Fibroblast of lung (primary cell): ENCODE data around the gene TLE2. TPM values are rescaled to one million over a fixed set of nuclear protein-coding genes. Genes with fewer than 3 reads are reported as not detected.

Experiments
- DNase-seq, 2 donors: peaks; one replicate each; pipeline versions ENCODE4 v3.0.0 to v3.0.0-alpha.2; 2010; ENCODE audit warnings: low read depth in 2 of 2
- H2AFZ ChIP-seq: 2 replicates; pipeline ENCODE4 v1.5.1; 2012; ENCODE audit warnings: low read length, control low read depth, inconsistent platforms
- H3K27ac ChIP-seq: 2 replicates; pipeline ENCODE4 v1.5.1; 2011; ENCODE audit warnings: low read length, control low read depth; ENCODE audit not compliant: insufficient read depth
- H3K27me3 ChIP-seq: 2 replicates; pipeline ENCODE4 v1.5.1; 2011; ENCODE audit warnings: mild to moderate bottlenecking, low read length; ENCODE audit not compliant: control insufficient read depth, insufficient read depth
- H3K36me3 ChIP-seq: 2 replicates; pipeline ENCODE4 v1.5.1; 2011; ENCODE audit warnings: low read length; ENCODE audit not compliant: control insufficient read depth, insufficient read depth
- H3K4me1 ChIP-seq: 2 replicates; pipeline ENCODE4 v1.5.1; 2011; ENCODE audit warnings: low read length; ENCODE audit not compliant: control insufficient read depth, insufficient read depth; ENCODE audit errors: extremely low read depth
- H3K4me2 ChIP-seq: 2 replicates; pipeline ENCODE4 v1.5.1; 2011; ENCODE audit warnings: low read length, control low read depth; ENCODE audit not compliant: insufficient read depth; ENCODE audit errors: extremely low read depth
- H3K4me3 ChIP-seq, 4 experiments: fragments of 200-600 bp in 1 of 4; sonication (generic) in 1 of 4; replicated peaks in 1 of 4; 2 replicates each; pipeline ENCODE4 v1.5.1; 2011 to 2016; ENCODE audit warnings: low read length in 4 of 4, low read depth in 3 of 4, mild to moderate bottlenecking in 3 of 4, control low read depth in 2 of 4, inconsistent platforms in 1 of 4, mixed read lengths in 1 of 4; ENCODE audit not compliant: insufficient read depth in 1 of 4; ENCODE audit errors: control extremely low read depth in 1 of 4
- H3K79me2 ChIP-seq: 2 replicates; pipeline ENCODE4 v1.5.1; 2012; ENCODE audit warnings: mild to moderate bottlenecking, low read length, inconsistent platforms; ENCODE audit not compliant: control insufficient read depth, insufficient read depth
- H3K9ac ChIP-seq: 2 replicates; pipeline ENCODE4 v1.5.1; 2011; ENCODE audit warnings: mild to moderate bottlenecking, low read length, control low read depth; ENCODE audit not compliant: insufficient read depth
- H3K9me3 ChIP-seq: 2 replicates; pipeline ENCODE4 v1.5.1; 2012; ENCODE audit warnings: low read depth, low read length; ENCODE audit not compliant: control insufficient read depth, insufficient read depth
- H4K20me1 ChIP-seq: 2 replicates; pipeline ENCODE4 v1.5.1; 2011; ENCODE audit warnings: low read length; ENCODE audit not compliant: control insufficient read depth, insufficient read depth; ENCODE audit errors: extremely low read depth
- CTCF ChIP-seq, 2 donors: IDR thresholded peaks in 1 of 2; conservative IDR thresholded peaks in 1 of 2; 1 replicate in 1 of 2; 2 replicates in 1 of 2; pipeline ENCODE4 v1.5.1; 2011 to 2012; ENCODE audit warnings: low read length in 2 of 2, control low read depth in 1 of 2, inconsistent platforms in 1 of 2, low read depth in 1 of 2, mild to moderate bottlenecking in 1 of 2
- EZH2 ChIP-seq: IDR thresholded peaks from 2 replicates; pipeline ENCODE4 v1.5.1; 2012; ENCODE audit warnings: low read length, control low read depth, mild to moderate bottlenecking; ENCODE audit errors: missing control alignments
- polyA plus RNA-seq, 2 donors: library from polyadenylated mRNA; depleted of rRNA in 1 of 2; stranded (reverse) in 1 of 2; unstranded in 1 of 2; fragments of >200 nt; gene quantifications; 2 replicates each; pipeline ENCODE4 v1.2.1, GENCODE V29; 2011 to 2012; ENCODE audit warnings: missing spikeins in 1 of 2
- total RNA-seq: library from RNA; depleted of rRNA; stranded (reverse); fragments of >200 nt; gene quantifications from 2 replicates; pipeline ENCODE4 v1.2.1, GENCODE V29; 2014

The TLE2 gene
- total and polyA plus RNA-seq, 2 donors (not counting 1 experiment from before 2014, with no cell fraction given): 1.8 to 3.8 TPM

GRCh38 chr19:3024509-3024869 is 4.6 kb downstream of the TLE2 start:
- Histone ChIP-seq H2AFZ (no peak overlapping the region), H3K4me1 (no peaks in the 10 kb centered on the region), H3K27me3 (peaks cover 7% of the 10 kb centered on the region), H4K20me1 (no peaks in the 10 kb centered on the region), H3K79me2 (no peaks in the 10 kb centered on the region), H3K36me3 (no peaks in the 10 kb centered on the region), H3K27ac (no peak overlapping the region), H3K4me3 (no peak overlapping the region), H3K9ac (no peak overlapping the region), H3K9me3 (no peaks in the 10 kb centered on the region), H3K4me2 (no peak overlapping the region)
- no peak for DNase-seq
- TF ChIP-seq CTCF (conservative IDR thresholded peaks at IDR 0.05 in 1 of 2, IDR thresholded peaks at IDR 0.05 in 1 of 2; ENCODE audit: low read depth in 1 of 2, low read length in 2 of 2) (no peak), EZH2 (no peak)

GRCh38 chr19:3020321-3020960 is 8.6 kb downstream of the TLE2 start:
- no peaks in the 10 kb centered on the region for H4K20me1 ChIP-seq
- H3K27ac ChIP-seq: no peak overlapping the region
- no peak overlapping the region for H3K4me3 ChIP-seq
- no peaks in the 10 kb centered on the region for H3K4me1 ChIP-seq
- TF ChIP-seq CTCF (conservative IDR thresholded peaks at IDR 0.05 in 1 of 2, IDR thresholded peaks at IDR 0.05 in 1 of 2; ENCODE audit: low read depth in 1 of 2, low read length in 2 of 2) (no peak), EZH2 (no peak)
- H3K27me3 ChIP-seq: no peaks in the 10 kb centered on the region
- H3K79me2 ChIP-seq: no peaks in the 10 kb centered on the region
- DNase-seq: no peak
- no peaks in the 10 kb centered on the region for H3K36me3 ChIP-seq
- H3K4me2 ChIP-seq: no peak overlapping the region
- no peak overlapping the region for H2AFZ ChIP-seq
- no peak overlapping the region for H3K9ac ChIP-seq
- H3K9me3 ChIP-seq: no peaks in the 10 kb centered on the region

GRCh38 chr19:3019211-3019854 is 9.7 kb downstream of the TLE2 start:
- Histone ChIP-seq H3K4me2 (no peak overlapping the region), H3K27me3 (no peaks in the 10 kb centered on the region), H3K4me1 (no peaks in the 10 kb centered on the region), H3K79me2 (no peaks in the 10 kb centered on the region), H2AFZ (no peak overlapping the region), H3K36me3 (no peaks in the 10 kb centered on the region), H4K20me1 (no peaks in the 10 kb centered on the region), H3K4me3 (no peak overlapping the region), H3K27ac (no peak overlapping the region), H3K9ac (no peak overlapping the region), H3K9me3 (no peaks in the 10 kb centered on the region)
- DNase-seq: no peak
- TF ChIP-seq CTCF (conservative IDR thresholded peaks at IDR 0.05 in 1 of 2, IDR thresholded peaks at IDR 0.05 in 1 of 2; ENCODE audit: low read depth in 1 of 2, low read length in 2 of 2) (no peak), EZH2 (no peak)
